ENCODE results near the gene THSD4. TPM values are rescaled to one million over a fixed set of nuclear protein-coding genes. Genes with fewer than 3 reads are reported as not detected.

Gene THSD4
- polyA plus RNA-seq, 2 of the 4 experiments (the other 2 are of a cell fraction), result 15.8 to 40.7 TPM

DNA sequence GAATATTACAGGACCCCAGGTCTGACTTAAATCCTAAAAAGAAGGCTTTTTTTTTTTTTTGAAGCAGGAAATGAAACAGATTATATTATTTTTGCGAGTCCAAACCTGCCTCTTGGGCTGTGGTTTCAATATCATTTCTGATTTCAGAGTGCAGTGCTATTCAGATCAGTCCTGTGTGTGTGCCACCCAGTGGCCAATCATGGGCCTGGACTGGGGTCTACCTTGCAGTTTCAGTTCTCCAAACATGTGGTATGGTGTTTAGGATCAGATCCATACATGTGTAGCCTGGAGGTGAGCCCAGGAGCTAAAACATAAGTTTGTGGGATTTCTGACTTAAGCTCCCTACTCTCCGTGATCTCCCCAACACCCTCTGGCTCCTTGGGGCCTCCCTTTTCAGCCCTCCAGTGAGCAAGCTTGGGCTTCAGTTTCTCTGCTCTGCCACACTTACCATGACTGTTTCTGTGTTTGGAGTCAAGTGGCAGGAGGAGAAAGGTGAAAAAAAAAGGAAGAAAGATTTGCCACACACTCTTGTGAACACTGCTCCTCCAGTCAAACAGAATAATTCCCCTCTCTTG lies 12.1 kb upstream of the THSD4 start:
- ChIA-PET CTCF (interaction anchor here (0.8 to 6.2 kb wide), 5 partner anchors 9 to 698 kb away, joined by 3 to 43 read pairs (median 3); partner anchors contain the start of genes LRRC49 and THSD4), POLR2A (no interaction called here)
- DNase-seq (ENCODE audit: low read depth in 1 of 2, low spot score in 1 of 2), result peak in 1 of 2 experiments; percentile 61
- Histone ChIP-seq H3K9me3 (no peaks in the 10 kb centered on the region), H3K4me3 (no peak overlapping the region), H3K4me2 (no peak overlapping the region), H3K27ac (peak overlapping the region; percentile 22 to 50; a peak in 4 of 6 replicates), H3K4me1 (no peaks in the 10 kb centered on the region)
- ATAC-seq, result peak; percentile 86 to 97
- TF ChIP-seq RAD21 (conservative IDR thresholded peaks at IDR 0.05 in 1 of 2, IDR thresholded peaks at IDR 0.05 in 1 of 2), result peak; percentile 50 to 63
- TF ChIP-seq TP53 (CRISPR knock-in tag; IDR thresholded peaks at IDR 0.05), result no peak
- TF ChIP-seq CTCF (IDR thresholded peaks at IDR 0.05), result peak; percentile 60
- TF ChIP-seq CEBPB (IDR thresholded peaks at IDR 0.05), result no peak
- TF ChIP-seq SMC3 (IDR thresholded peaks at IDR 0.05), result peak; percentile 66
- FAIRE-seq, result no peak
- WGBS (ENCODE audit: missing lambda C conversion rate), result 54% methylated on average over 2 of the region's 2 CpGs

DNA sequence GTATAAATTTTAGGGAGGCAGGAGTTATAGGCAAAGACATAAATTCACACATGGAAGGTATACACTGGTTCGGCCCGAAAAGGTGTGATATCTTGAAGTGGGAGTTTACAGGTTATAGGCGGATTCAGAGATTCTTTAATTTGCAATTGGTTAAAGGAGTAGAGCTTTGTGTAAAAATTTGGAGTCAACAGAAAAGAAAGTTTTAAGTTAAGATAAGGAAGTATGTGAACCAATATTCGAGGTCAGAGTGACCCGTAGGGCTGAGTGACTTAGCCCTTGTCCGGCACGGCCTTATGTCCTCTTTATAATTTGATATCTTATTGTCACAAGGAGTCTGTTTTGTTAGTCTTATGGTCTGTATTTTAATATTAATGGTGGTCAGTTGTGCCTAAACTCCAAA lies 10.6 kb upstream of the THSD4 start:
- FAIRE-seq (no peak), ATAC-seq (no peak), DNase-seq (ENCODE audit: low read depth in 1 of 2, low spot score in 1 of 2) (no peak)
- Histone ChIP-seq H3K9me3 (no peaks in the 10 kb centered on the region), H3K4me1 (no peaks in the 10 kb centered on the region; the same call in 2 of the 3 replicates), H3K4me3 (no peak overlapping the region), H3K4me2 (no peak overlapping the region), H3K27ac (no peak overlapping the region)
- CTCF ChIA-PET, result interaction anchor here (1.3 to 6.2 kb wide), 4 partner anchors 9 to 335 kb away, joined by 3 to 43 read pairs (median 4); partner anchors contain the start of gene THSD4
- whole genome bisulfite sequencing (ENCODE audit: missing lambda C conversion rate), result 88% methylated on average over 7 of the region's 7 CpGs
- TF ChIP-seq FOXS1 (CRISPR knock-in tag; IDR thresholded peaks at IDR 0.05), result no peak
- TF ChIP-seq RFX5 (IDR thresholded peaks at IDR 0.05), result no peak
- no peak for TF ChIP-seq RCOR1 (IDR thresholded peaks at IDR 0.05; ENCODE audit: low read depth, low read length)
- TF ChIP-seq CBX2 (IDR thresholded peaks at IDR 0.05; ENCODE audit: borderline replicate concordance, low read depth), result no peak
- TF ChIP-seq HDAC2 (IDR thresholded peaks at IDR 0.05), result no peak
- POLR2A ChIA-PET, result interaction anchor here (0.6 kb wide), 1 partner anchor 9 kb away, joined by 3 read pairs; no protein-coding TSS in a partner anchor

DNA sequence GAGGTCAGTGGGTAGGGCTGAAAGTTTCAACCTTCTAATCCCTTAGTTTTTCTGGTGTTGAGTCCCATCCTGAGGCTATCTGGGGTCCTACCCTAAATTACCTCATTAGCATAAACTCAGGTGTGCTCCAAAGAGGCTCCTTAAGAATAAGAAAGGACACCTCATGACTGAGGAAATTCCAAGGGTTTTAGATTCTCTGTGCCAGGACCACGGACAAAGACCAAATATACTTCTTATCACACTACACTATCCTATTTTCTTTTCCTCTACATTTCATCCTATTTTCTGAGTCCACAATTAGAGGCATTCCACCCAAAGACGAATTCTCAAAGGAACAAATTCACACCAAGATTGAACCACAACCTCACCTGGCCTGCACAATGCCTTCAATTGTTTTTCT lies 9.8 kb upstream of the THSD4 start:
- Histone ChIP-seq H3K9me3 (no peaks in the 10 kb centered on the region), H3K4me3 (no peak overlapping the region), H3K4me2 (no peak overlapping the region), H3K27ac (no peak overlapping the region), H3K4me1 (no peaks in the 10 kb centered on the region; the same call in 2 of the 3 replicates)
- ChIA-PET CTCF (interaction anchor here (1.3 to 1.8 kb wide), 3 partner anchors 93 to 334 kb away, joined by 3 to 4 read pairs (median 4); no protein-coding TSS in a partner anchor), POLR2A (no interaction called here)
- WGBS (ENCODE audit: missing lambda C conversion rate), result 60% methylated on average over 2 of the region's 2 CpGs
- ATAC-seq, result no peak
- peak; percentile 7 for FAIRE-seq
- DNase-seq (ENCODE audit: low read depth in 1 of 2, low spot score in 1 of 2), result no peak
- TF ChIP-seq CBX8 (IDR thresholded peaks at IDR 0.05) (no peak), CTCF (IDR thresholded peaks at IDR 0.05) (no peak), CEBPB (IDR thresholded peaks at IDR 0.05) (no peak), HDAC2 (IDR thresholded peaks at IDR 0.05) (no peak), KDM5A (IDR thresholded peaks at IDR 0.05) (no peak), NFE2L2 (conservative IDR thresholded peaks at IDR 0.05; ENCODE audit: low read length) (no peak), MAZ (IDR thresholded peaks at IDR 0.05; ENCODE audit: borderline replicate concordance, low read depth, low read length) (no peak), REST (IDR thresholded peaks at IDR 0.05) (no peak), E2F6 (IDR thresholded peaks at IDR 0.05; ENCODE audit: borderline replicate concordance, low read depth) (no peak), CHD4 (IDR thresholded peaks at IDR 0.05; ENCODE audit: borderline replicate concordance) (no peak), CHD2 (IDR thresholded peaks at IDR 0.05; ENCODE audit: low read length, partially characterized antibody) (no peak), JUNB (IDR thresholded peaks at IDR 0.05) (no peak), HOXB5 (CRISPR knock-in tag; IDR thresholded peaks at IDR 0.05) (no peak), RAD21 (conservative IDR thresholded peaks at IDR 0.05 in 1 of 2, IDR thresholded peaks at IDR 0.05 in 1 of 2) (no peak), EHMT2 (IDR thresholded peaks at IDR 0.05; ENCODE audit: low read depth) (no peak)
- TF ChIP-seq, protein P1, sequence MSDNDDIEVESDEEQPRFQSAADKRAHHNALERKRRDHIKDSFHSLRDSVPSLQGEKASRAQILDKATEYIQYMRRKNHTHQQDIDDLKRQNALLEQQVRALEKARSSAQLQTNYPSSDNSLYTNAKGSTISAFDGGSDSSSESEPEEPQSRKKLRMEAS (IDR thresholded peaks at IDR 0.05), result no peak
- TF ChIP-seq, protein P2, sequence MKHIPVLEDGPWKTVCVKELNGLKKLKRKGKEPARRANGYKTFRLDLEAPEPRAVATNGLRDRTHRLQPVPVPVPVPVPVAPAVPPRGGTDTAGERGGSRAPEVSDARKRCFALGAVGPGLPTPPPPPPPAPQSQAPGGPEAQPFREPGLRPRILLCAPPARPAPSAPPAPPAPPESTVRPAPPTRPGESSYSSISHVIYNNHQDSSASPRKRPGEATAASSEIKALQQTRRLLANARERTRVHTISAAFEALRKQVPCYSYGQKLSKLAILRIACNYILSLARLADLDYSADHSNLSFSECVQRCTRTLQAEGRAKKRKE (CRISPR knock-in tag; IDR thresholded peaks at IDR 0.05; ENCODE audit: low read depth), result no peak

All from A549 (cell line).